Left cardiac atrium (tissue), 4 donors: ENCODE results near the gene TRNAU1AP. TPM values are rescaled to one million over a fixed set of nuclear protein-coding genes. Genes with fewer than 3 reads are reported as not detected.
A peak's percentile ranks its signal among the peaks of the same experiment; 100 is the strongest.
"Not testable (repeated sequence)": the region's sequence is repeated elsewhere in the genome, so short reads cannot be mapped to it uniquely, and the experiment has no call there.

Experiments
- ATAC-seq, 2 donors: fragments of 200-7000 bp; cut with Tn5 transposase; one replicate each; pipeline ENCODE4 v1.9.1; 2020; ENCODE audit warnings: mild to moderate bottlenecking in 2 of 2, moderate library complexity in 2 of 2
- DNase-seq: peaks from one replicate; pipeline ENCODE4 v3.0.0-alpha.2; 2020
- intact Hi-C, 2 donors: fragments of 100-400 bp; cut with DNase I; formaldehyde crosslinking; loops; one replicate each; pipeline versions ENCODE4 v1.14.1 to v1.15.1; 2022 to 2023
- total RNA-seq, 2 donors: library from RNA; stranded (reverse); fragmentation: NEBNext Ultra II Directional; extraction: Animal tissue kit (Norgen Biotek cat#: 25700); gene quantifications; one replicate each; pipeline ENCODE4 v1.2.1, GENCODE V29; 2021
- donor health status: DM: no; HTN: yes; CAD: no.
- donor health status: DM: no; HTN: yes; CAD: no; lungs with severe emphysema.
- donor health status: DM: yes; HTN: yes; CAD: no.
- donor health status: Dilated cardiomyopathy.

The TRNAU1AP gene
- total RNA-seq, 2 donors from 2014 or later = 15.5 TPM

GRCh38 chr1:28565726-28566125 is 12.8 kb downstream of the TRNAU1AP start:
- ATAC-seq (no peak), DNase-seq (no peak)
- intact Hi-C loops = no loop called here

GRCh38 chr1:28566931-28567330 is 14.0 kb downstream of the TRNAU1AP start:
- intact Hi-C loops = no loop called here
- DNase-seq = no peak
- no peak for ATAC-seq

GRCh38 chr1:28571911-28572310 is 19.0 kb downstream of the TRNAU1AP start:
- no peak for DNase-seq
- intact Hi-C loops = no loop called here

GRCh38 chr1:28572891-28573290 is 20.0 kb downstream of the TRNAU1AP start:
- DNase-seq, intact Hi-C loops, ATAC-seq: not testable (repeated sequence)

More at GRCh38 chr1:28571911-28572310, 19.0 kb downstream of the TRNAU1AP start:
- ATAC-seq = no peak

- no peak for DNase-seq
- intact Hi-C loops = no loop called here
- no peak for ATAC-seq
Measured at GRCh38 chr1:28573564-28573963, 20.7 kb downstream of the TRNAU1AP start.

- no peak for ATAC-seq
- no peak for DNase-seq
- intact Hi-C loops = no loop called here
Measured at GRCh38 chr1:28577052-28577678, 24.3 kb downstream of the TRNAU1AP start.

- intact Hi-C loops = no loop called here
- no peak for ATAC-seq
- DNase-seq = no peak
Measured at GRCh38 chr1:28577738-28578536, 25.1 kb downstream of the TRNAU1AP start.

GRCh38 chr1:28578696-28579218 is 25.9 kb downstream of the TRNAU1AP start:
- no peak for ATAC-seq
- intact Hi-C loops = no loop called here
- no peak for DNase-seq

- ATAC-seq (no peak), DNase-seq (no peak)
- intact Hi-C loops = no loop called here
Measured at GRCh38 chr1:28579401-28579800, 26.5 kb downstream of the TRNAU1AP start.

GRCh38 chr1:28580722-28581530 is 28.0 kb downstream of the TRNAU1AP start:
- intact Hi-C loops = no loop called here
- no peak for DNase-seq
- ATAC-seq = peak; percentile 27 to 45

- intact Hi-C loops = no loop called here
- ATAC-seq (peak; percentile 99), DNase-seq (peak; percentile 97)
Measured at GRCh38 chr1:28581531-28582247, 28.8 kb downstream of the TRNAU1AP start.

- no peak for DNase-seq
- peak; percentile 12 to 20 for ATAC-seq
- intact Hi-C loops = no loop called here
Measured at GRCh38 chr1:28582248-28582615, 29.3 kb downstream of the TRNAU1AP start.

GRCh38 chr1:28586585-28587391 is 33.9 kb downstream of the TRNAU1AP start:
- DNase-seq, intact Hi-C loops, ATAC-seq: not testable (repeated sequence)

- intact Hi-C loops = no loop called here
- DNase-seq = peak; percentile 60
- peak; percentile 75 to 83 for ATAC-seq
Measured at GRCh38 chr1:28591708-28592320, 38.9 kb downstream of the TRNAU1AP start, which contains the start of gene RAB42. Gene RAB42 (plus strand): TSS chr1:28592265. CDS start chr1:28592512, 247 bp downstream.

- DNase-seq (no peak), ATAC-seq (peak; percentile 81)
- intact Hi-C loops = no loop called here
Measured at GRCh38 chr1:28592321-28593071, 39.6 kb downstream of the TRNAU1AP start.

- ATAC-seq, intact Hi-C loops, DNase-seq: not testable (repeated sequence)
Measured at GRCh38 chr1:28593988-28594356, 41.1 kb downstream of the TRNAU1AP start.
